ENCODE measurements around the gene PLA2G4D.

PLA2G4D gene

DNA sequence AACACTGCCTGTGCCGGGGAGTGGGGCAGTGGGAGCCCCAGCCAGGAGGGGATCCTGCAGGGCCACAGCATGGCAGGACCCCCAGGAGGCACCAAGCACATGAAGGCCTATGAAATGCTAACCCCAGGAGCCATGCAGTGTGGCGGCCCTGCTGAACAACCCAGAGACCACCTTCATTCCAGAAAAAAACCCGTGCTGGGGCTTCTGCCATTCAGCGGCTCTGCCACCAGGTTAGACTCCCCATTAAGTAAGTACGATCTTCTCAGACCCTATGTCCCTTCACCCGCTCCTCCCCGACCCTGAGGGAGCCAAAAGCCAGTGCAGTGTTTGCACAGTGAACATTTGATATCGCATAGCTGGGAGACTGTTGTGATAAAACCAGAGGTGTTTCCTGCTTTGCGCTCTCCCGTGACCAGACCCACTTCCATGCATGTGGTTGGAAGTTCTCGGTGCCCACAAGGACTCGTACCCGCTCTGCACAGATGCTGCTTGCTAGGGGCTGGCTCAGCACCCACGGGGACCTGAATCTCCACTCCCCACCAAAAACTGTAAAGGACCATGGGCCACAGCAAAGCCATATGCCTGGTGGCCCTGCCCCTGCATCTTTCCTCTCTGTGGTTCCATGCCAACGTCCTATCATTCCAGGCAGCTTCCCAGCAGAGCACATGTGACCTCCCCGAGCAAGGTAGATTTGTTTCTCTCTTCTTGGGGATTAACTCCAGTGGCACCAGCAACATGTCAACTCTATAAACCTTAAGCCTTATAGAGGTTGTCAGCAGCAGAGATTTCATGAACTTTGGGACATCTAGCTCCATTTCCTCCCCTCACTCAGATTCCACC is 5.3 kb downstream of the PLA2G4D start:
- no peak for DNase-seq

DNA sequence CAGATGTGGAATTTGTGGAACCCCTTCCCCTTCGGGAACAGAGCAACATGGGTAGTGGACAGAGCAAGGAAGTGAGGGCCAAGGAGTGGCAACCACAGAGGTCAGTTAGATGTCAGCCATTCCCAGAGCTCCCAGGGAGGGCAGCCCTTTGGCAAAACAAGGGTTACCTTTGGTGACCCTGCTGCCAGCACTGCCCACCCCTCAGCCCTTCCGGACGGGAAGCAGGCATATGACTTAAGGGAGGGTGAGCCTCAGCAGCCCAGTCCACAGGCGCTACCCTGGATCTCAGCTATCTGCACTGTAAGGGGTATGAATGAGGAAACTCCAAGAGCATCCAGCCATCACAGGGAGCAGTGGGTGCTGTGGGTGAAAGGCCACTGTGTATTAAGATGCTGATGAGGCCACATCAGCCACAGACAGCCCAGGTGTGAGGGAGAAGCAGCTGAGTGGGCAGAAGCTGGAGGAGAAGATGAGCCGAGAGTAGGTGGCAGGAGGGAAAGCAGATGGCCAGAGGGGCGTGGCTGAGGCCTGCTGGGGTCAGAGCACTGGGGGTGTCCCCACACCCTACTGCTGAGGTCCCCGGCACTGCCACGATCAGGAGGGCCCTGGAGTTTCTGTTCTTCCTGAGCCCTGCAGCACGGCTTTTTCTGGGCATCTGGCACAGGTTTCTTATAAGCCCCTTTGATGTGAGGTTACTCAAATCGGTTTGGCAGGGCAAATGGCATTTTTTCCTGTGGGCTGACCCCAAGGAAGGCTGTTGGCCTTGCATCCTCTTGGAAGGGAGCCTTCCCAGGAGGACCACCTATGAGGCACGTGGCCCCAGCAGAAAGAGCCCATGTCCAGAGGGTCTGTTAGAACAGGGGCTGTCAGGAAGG is 6.2 kb downstream of the PLA2G4D start:
- no peak for DNase-seq

GRCh38 chr15:42087460-42087859 is 6.9 kb downstream of the PLA2G4D start:
- DNase-seq = no peak

GRCh38 chr15:42085721-42086120 is 8.6 kb downstream of the PLA2G4D start:
- no peak for DNase-seq

GRCh38 chr15:42085236-42085605 is 9.1 kb downstream of the PLA2G4D start:
- no peak for DNase-seq

GRCh38 chr15:42084465-42085235 is 9.7 kb downstream of the PLA2G4D start:
- DNase-seq = peak; percentile 57

DNA sequence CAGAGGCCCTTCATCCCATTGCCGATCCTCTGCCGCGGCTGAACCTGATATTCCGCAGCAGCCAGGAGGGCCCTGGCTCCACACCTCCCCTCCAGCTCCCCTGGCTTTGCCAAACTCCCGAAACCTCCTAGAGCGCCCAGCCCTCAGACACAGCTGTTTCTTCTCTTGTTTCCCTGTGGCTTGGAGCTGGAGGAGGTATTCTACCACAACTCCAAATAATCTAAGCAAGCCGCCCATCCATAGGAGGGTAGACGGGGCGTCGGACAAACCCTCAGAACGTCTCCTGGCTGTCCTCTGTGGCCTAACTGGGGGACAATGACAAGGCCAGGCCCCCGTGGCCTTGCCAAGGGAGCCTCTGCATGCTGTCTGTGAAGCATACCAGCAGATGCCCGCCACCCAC is 10.4 kb downstream of the PLA2G4D start:
- no peak for DNase-seq

DNA sequence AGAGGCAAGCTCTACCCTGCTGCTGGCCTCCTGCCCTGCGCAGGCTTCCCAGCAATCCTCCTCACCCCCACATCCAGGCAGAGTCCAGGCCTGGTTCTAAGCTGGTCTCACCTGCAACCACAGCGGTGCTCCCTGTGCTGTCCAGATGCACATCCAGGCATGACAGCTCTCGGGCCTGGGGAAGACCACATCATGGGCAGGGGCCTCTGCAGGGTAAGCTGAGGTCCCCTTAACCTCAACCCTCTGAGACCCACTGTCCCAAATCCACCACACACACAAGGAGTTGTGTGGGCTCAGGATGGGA is 10.8 kb downstream of the PLA2G4D start:
- DNase-seq = no peak

GRCh38 chr15:42082823-42083604 is 11.3 kb downstream of the PLA2G4D start:
- DNase-seq = no peak

DNA sequence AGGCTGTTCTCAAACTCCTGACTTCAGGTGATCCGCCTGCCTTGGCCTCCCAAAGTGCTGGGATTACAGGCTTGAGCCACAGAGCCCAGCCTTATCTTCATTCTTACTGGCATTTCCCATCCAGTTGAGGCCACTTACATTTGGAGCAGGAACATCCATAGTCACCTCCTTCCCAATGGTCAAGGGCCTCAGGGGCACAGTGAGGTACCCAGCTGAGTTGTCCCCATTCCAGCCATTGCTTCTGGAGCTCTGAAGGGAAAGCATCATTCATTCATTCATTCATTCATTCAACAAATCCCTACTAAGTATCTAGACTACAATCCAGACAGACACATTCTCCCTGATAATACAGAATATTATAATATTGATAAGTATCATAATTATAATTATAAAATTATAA is 12.2 kb downstream of the PLA2G4D start:
- DNase-seq = no peak

- DNase-seq = no peak
These were observed 13.2 kb downstream of the PLA2G4D start for GRCh38 chr15:42080919-42081830.

GRCh38 chr15:42080186-42080918 is 14.0 kb downstream of the PLA2G4D start:
- no peak for DNase-seq

GRCh38 chr15:42079401-42079908 is 14.9 kb downstream of the PLA2G4D start:
- DNase-seq = no peak

DNA sequence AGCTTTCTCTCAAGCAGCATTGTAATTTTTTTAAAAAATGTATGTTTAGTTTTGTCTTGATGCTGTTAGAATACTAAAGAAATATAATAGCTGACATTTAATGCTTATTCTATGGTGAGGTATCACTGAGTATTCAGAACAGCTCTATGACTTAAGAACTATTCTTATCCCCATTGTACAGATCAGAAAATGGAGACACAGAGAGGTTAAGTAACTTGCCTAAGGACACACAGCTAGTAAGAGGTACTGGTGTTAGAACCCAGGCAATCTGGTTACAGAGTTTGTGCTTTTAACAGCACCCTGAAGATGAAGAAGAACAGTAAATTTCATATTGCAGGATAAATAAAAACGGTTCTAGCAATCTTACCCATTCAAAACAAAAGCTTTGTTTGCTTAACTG is 15.5 kb downstream of the PLA2G4D start:
- no peak for DNase-seq

GRCh38 chr15:42077689-42078088 is 16.7 kb downstream of the PLA2G4D start:
- DNase-seq = no peak

- no peak for DNase-seq
These were observed 20.9 kb downstream of the PLA2G4D start for GRCh38 chr15:42073418-42073817.

DNA sequence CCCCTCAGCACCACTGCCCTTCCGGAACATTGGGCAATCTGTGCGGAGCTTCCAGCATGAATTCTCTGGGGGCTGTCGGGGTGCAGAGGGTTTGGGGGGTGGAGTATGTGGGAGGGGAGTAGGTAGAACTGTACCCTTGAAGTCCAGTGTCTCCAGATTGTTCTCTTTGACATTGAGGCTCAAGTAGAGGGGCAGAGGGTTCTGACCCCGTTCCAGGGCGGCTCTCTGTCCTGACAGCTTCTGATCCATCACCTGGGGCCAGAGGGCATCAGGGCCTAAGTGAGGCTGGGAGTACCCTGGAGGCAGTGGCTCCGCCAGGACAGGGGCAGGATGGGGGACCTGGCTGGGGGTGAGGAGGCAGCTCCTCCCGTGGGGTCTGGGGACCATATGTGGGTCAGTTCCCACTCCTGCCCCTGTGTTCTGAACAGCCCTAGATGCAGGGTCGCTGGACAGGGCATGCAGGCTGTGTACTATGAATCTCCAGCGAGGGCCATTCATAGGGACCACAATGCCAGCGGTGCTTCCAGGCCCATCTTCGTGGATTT is 22.1 kb downstream of the PLA2G4D start:
- DNase-seq = no peak

- no peak for DNase-seq
These were observed 22.6 kb downstream of the PLA2G4D start for GRCh38 chr15:42071717-42072116.

DNA sequence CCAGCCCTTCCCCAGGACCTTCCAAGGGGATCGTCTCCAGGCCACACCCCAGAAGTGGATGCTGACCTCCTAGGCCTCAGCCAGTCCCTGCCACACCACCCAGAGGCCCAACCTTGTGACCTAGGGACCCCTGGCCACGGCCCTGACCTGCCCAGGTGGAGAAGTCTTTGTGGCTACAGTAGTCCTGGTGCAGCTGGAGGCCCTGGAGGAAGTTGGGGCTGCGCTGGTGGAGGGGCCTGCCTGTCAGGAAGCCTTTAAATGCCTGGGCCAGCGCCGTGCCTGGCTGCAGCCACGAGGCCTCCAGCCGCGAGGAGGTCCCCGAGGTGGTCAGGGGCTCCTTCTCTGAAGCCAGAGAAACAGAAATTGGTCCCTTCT is 23.4 kb downstream of the PLA2G4D start:
- DNase-seq = no peak

GRCh38 chr15:42070279-42070975 is 23.9 kb downstream of the PLA2G4D start:
- no peak for DNase-seq

All from activated naive CD4-positive, alpha-beta T cell treated with Interleukin-2 at 50 U/mL for 16 hours (primary cell).